Peyer's patch (tissue), 4 donors: ENCODE results near the gene TRIM47.

Source experiments
- CTCF ChIP-seq, 6 experiments: fragments of 450-650 bp in 4 of 6; fragments of 200-600 bp in 2 of 6; sonication (generic) in 1 of 6; IDR thresholded peaks; one replicate each; pipeline ENCODE4 v1.5.1; 2017 to 2019; ENCODE audit warnings: antibody characterized with exemption in 6 of 6, mild to moderate bottlenecking in 3 of 6, moderate library complexity in 1 of 6
- POLR2A ChIP-seq, 2 donors: fragments of 450-650 bp; IDR thresholded peaks; one replicate each; pipeline ENCODE4 v1.5.1; 2017; ENCODE audit warnings: antibody characterized with exemption in 2 of 2, mild to moderate bottlenecking in 2 of 2, moderate library complexity in 2 of 2

GRCh38 chr17:75915268-75915667, 36.9 kb upstream of the TRIM47 start:
- TF ChIP-seq CTCF (IDR thresholded peaks at IDR 0.05) (no peak), POLR2A (IDR thresholded peaks at IDR 0.05) (no peak)
